T-helper 1 cell treated with Interleukin-12 subunit alpha and Interleukin-12 subunit beta and Interleukin-4 antibody, amounts not matched to agents 30 μg/mL and 1 μg/mL, for 36 hours (primary cell): ENCODE data around the gene MAP4.
A peak's percentile ranks its signal among the peaks of the same experiment; 100 is the strongest.
"Not testable (repeated sequence)": the region's sequence is repeated elsewhere in the genome, so short reads cannot be mapped to it uniquely, and the experiment has no call there.

ENCODE experiments used
- H3K27ac Mint-ChIP-seq: one replicate; pipeline ENCODE4 v1.8.0; 2021; ENCODE audit warnings: mild to moderate bottlenecking, mixed read lengths
- H3K27me3 Mint-ChIP-seq: one replicate; pipeline ENCODE4 v1.8.0; 2021; ENCODE audit warnings: low read depth, mixed read lengths
- H3K36me3 Mint-ChIP-seq: one replicate; pipeline ENCODE4 v1.8.0; 2021; ENCODE audit warnings: low read depth, mixed read lengths
- H3K4me1 Mint-ChIP-seq: one replicate; pipeline ENCODE4 v1.8.0; 2021; ENCODE audit warnings: low read depth, mixed read lengths
- H3K4me3 Mint-ChIP-seq: one replicate; pipeline ENCODE4 v1.8.0; 2021; ENCODE audit warnings: mild to moderate bottlenecking, moderate library complexity, mixed read lengths
- H3K9me3 Mint-ChIP-seq: one replicate; pipeline ENCODE4 v1.8.0; 2021; ENCODE audit warnings: mixed read lengths

MAP4 gene

DNA sequence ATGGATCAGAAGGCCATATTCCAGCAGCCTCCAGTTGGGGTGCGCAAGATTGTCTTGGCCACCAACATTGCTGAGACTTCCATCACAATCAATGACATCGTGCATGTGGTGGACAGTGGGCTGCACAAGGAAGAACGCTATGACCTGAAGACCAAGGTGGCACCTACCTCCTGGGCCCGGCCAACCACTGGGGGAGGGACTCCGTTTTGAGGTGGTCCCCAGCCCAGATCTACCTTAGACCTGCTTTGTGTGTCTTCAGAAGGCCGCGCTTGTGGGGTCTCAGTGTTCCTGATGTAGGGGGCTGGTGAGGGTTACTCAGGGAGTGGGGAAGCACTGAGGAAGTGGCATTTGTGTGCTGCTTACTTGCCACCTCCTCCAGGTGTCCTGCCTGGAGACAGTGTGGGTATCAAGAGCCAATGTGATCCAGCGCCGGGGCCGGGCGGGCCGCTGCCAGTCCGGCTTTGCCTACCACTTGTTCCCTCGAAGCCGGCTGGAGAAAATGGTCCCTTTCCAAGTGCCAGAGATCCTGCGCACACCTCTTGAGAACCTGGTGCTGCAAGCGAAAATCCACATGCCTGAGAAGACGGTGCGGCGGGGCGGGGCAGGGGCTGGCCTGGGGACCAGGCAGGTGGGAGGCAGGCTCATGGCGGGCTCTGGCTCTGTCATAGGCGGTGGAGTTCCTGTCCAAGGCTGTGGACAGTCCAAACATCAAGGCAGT, 168.3 kb downstream of the MAP4 start:
- no peaks in the 10 kb centered on the region for H3K27me3 Mint-ChIP-seq
- H3K9me3 Mint-ChIP-seq, result no peaks in the 10 kb centered on the region
- no peaks in the 10 kb centered on the region for H3K4me1 Mint-ChIP-seq
- H3K4me3 Mint-ChIP-seq, result no peak overlapping the region
- no peak overlapping the region for H3K27ac Mint-ChIP-seq
- H3K36me3 Mint-ChIP-seq, result peaks cover 22% of the 10 kb centered on the region

GRCh38 chr3:47847260-47847659, 169.0 kb downstream of the MAP4 start:
- H3K9me3 Mint-ChIP-seq, result no peaks in the 10 kb centered on the region
- peaks cover 27% of the 10 kb centered on the region for H3K36me3 Mint-ChIP-seq
- H3K4me1 Mint-ChIP-seq, result no peaks in the 10 kb centered on the region
- no peak overlapping the region for H3K27ac Mint-ChIP-seq
- no peaks in the 10 kb centered on the region for H3K27me3 Mint-ChIP-seq
- H3K4me3 Mint-ChIP-seq, result no peak overlapping the region

DNA sequence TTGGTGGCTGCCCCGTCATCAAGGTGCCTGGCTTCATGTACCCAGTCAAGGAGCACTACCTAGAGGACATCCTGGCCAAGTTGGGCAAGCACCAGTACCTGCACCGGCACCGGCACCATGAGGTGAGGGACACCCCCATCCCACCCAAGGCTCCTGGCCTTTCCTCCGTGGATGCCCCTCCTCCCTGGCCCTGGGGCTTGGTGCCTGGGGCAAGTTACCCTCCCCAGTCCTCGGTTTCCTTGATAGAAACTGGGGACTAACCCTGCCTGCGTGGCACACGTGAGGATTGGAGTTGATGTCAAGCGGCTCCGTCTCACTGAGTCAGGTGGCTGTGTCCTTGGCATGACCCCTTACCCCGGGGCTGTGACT, 169.4 kb downstream of the MAP4 start:
- Mint-ChIP-seq H3K36me3 (peaks cover 30% of the 10 kb centered on the region), H3K4me3 (no peak overlapping the region), H3K27ac (no peak overlapping the region), H3K4me1 (no peaks in the 10 kb centered on the region), H3K27me3 (no peaks in the 10 kb centered on the region), H3K9me3 (no peaks in the 10 kb centered on the region)

DNA sequence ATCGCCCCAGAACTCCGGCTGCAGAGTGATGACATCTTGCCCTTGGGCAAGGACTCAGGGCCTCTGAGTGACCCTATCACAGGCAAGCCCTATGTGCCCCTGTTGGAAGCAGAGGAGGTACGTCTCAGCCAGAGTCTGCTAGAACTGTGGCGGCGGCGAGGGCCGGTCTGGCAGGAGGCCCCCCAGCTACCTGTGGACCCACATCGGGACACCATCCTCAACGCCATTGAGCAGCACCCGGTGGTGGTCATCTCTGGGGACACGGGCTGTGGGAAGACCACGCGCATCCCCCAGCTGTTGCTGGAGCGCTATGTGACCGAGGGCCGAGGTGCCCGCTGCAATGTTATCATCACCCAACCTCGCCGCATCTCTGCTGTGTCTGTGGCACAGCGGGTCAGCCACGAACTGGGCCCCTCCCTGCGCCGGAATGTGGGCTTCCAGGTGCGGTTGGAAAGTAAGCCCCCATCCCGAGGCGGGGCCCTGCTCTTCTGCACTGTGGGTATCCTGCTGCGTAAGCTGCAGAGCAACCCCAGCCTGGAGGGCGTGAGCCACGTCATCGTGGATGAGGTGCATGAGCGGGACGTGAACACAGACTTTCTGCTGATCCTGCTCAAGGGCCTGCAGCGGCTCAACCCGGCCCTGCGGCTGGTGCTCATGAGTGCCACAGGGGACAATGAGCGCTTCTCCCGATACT, 169.9 kb downstream of the MAP4 start:
- no peak overlapping the region for H3K27ac Mint-ChIP-seq

DNA sequence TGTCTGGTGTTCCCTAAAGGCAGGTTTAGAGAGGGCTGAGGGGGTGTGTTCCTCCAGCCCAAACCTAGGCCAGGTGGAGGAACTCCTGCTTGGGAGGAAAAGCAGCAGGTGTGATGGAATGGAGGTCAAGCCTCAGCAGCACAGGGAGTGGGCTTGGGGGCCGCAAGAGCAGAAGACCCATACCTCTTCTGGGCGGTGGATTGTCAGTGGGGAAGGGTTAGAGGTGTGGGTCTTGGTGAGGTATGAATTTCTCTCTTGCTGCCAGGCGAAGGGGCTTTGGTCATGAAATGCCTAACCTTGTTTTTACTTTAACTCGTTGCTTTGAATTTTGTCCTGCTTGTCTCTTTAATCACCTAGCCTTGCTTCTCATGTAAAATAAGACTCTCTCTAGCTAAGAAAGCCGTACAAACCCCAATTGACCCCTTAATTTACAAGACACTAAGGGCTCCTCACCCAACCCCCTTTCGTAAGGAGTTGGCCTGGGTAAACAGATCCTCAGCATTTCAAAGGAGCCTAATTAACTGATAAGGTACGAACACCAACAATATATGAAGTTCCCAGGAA, 174.3 kb downstream of the MAP4 start:
- peaks cover 38% of the 10 kb centered on the region for H3K36me3 Mint-ChIP-seq
- H3K9me3 Mint-ChIP-seq, result no peaks in the 10 kb centered on the region
- H3K4me3 Mint-ChIP-seq, result no peak overlapping the region
- H3K27me3 Mint-ChIP-seq, result no peaks in the 10 kb centered on the region
- no peak overlapping the region for H3K27ac Mint-ChIP-seq
- peaks cover 2% of the 10 kb centered on the region for H3K4me1 Mint-ChIP-seq

More for the DNA sequence above, 169.9 kb downstream of the MAP4 start:
- Mint-ChIP-seq H3K4me3 (no peak overlapping the region), H3K27me3 (no peaks in the 10 kb centered on the region), H3K36me3 (peaks cover 35% of the 10 kb centered on the region), H3K9me3 (no peaks in the 10 kb centered on the region), H3K4me1 (no peaks in the 10 kb centered on the region)

DNA sequence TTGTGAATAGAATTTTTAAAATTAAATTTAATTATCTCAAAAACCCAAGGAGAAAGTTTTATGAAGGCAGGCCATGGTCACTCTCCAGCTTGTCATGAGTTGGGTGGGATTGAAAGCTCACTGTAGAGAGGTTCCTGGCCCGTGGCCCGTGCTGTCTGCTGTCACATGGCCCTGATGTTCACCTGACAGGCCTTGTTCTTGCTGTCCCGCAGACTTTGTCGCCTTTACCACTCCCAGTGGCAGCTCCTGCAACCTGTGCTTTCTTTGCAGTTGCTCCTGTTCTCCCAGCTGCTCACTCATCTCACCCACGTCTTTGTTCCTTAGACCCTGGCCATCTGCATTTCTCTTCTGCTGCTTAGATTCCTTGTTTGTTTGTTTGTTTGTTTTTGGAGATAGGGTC, 177.7 kb downstream of the MAP4 start:
- Mint-ChIP-seq H3K36me3 (peaks cover 40% of the 10 kb centered on the region), H3K27ac (no peak overlapping the region), H3K4me1 (peaks cover 2% of the 10 kb centered on the region), H3K4me3 (no peak overlapping the region), H3K9me3 (no peaks in the 10 kb centered on the region), H3K27me3 (no peaks in the 10 kb centered on the region)

- H3K27ac Mint-ChIP-seq, result peak overlapping the region; percentile 1
- no peaks in the 10 kb centered on the region for H3K27me3 Mint-ChIP-seq
- no peaks in the 10 kb centered on the region for H3K9me3 Mint-ChIP-seq
- peaks cover 34% of the 10 kb centered on the region for H3K36me3 Mint-ChIP-seq
- H3K4me3 Mint-ChIP-seq, result no peak overlapping the region
- H3K4me1 Mint-ChIP-seq, result peaks cover 2% of the 10 kb centered on the region
These were observed 179.2 kb downstream of the MAP4 start for GRCh38 chr3:47836986-47837385.

DNA sequence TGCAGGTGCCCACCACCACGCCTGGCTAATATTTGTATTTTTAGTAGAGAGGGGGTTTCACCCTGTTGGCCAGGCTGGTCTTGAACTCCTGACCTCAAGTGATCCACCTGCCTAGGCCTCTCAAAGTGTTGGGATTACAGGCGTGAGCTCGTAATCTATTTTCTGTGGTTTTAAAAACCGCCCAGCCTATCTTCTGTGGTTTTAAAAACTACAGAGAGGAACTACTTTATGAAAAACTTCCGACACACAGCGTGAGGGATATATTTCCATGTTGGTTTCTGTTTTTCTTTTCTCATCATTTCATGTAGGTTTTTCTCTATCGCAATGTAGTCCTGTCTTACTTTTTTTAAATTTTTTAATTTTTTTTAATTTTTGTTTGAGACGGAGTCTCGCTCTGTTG, 186.7 kb downstream of the MAP4 start:
- H3K27ac Mint-ChIP-seq, H3K4me3 Mint-ChIP-seq, H3K9me3 Mint-ChIP-seq, H3K27me3 Mint-ChIP-seq: not testable (repeated sequence)
- H3K4me1 Mint-ChIP-seq, result peaks cover 32% of the 10 kb centered on the region
- H3K36me3 Mint-ChIP-seq, result peaks cover 37% of the 10 kb centered on the region

- Mint-ChIP-seq H3K27ac (peak overlapping the region; percentile 79), H3K9me3 (no peaks in the 10 kb centered on the region), H3K4me3 (peak overlapping the region; percentile 91), H3K36me3 (peaks cover 27% of the 10 kb centered on the region), H3K27me3 (no peaks in the 10 kb centered on the region), H3K4me1 (peaks cover 32% of the 10 kb centered on the region)
These were observed 190.6 kb downstream of the MAP4 start for GRCh38 chr3:47825590-47825989.

GRCh38 chr3:47824541-47825473, 191.4 kb downstream of the MAP4 start:
- H3K36me3 Mint-ChIP-seq, result peaks cover 30% of the 10 kb centered on the region
- no peaks in the 10 kb centered on the region for H3K9me3 Mint-ChIP-seq
- H3K4me1 Mint-ChIP-seq, result peaks cover 32% of the 10 kb centered on the region
- peak overlapping the region; percentile 79 for H3K27ac Mint-ChIP-seq
- peak overlapping the region; percentile 91 for H3K4me3 Mint-ChIP-seq
- H3K27me3 Mint-ChIP-seq, result no peaks in the 10 kb centered on the region

DNA sequence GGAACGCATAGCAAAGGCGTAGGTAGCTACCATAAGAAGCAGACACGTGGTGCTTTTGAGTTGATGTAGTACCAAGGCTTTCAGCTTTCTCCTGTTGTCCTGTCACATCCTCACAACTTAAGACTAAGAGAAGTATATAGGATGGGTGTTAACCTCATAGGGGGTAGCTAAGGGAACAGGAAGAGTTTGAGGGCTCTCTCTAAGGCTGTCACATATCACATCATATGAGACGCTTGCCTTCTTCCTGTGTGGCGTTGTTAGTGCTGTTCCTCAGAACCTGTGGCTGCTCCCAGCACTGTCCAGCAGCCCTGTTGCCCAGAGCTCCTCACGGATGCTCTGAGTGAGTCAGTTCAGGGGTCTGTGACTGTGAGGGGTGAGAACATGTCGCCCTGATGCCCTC, 198.6 kb downstream of the MAP4 start:
- H3K36me3 Mint-ChIP-seq, result peaks cover 28% of the 10 kb centered on the region
- H3K9me3 Mint-ChIP-seq, result no peaks in the 10 kb centered on the region
- H3K27ac Mint-ChIP-seq, result no peak overlapping the region
- no peak overlapping the region for H3K4me3 Mint-ChIP-seq
- H3K27me3 Mint-ChIP-seq, result no peaks in the 10 kb centered on the region
- H3K4me1 Mint-ChIP-seq, result no peaks in the 10 kb centered on the region

DNA sequence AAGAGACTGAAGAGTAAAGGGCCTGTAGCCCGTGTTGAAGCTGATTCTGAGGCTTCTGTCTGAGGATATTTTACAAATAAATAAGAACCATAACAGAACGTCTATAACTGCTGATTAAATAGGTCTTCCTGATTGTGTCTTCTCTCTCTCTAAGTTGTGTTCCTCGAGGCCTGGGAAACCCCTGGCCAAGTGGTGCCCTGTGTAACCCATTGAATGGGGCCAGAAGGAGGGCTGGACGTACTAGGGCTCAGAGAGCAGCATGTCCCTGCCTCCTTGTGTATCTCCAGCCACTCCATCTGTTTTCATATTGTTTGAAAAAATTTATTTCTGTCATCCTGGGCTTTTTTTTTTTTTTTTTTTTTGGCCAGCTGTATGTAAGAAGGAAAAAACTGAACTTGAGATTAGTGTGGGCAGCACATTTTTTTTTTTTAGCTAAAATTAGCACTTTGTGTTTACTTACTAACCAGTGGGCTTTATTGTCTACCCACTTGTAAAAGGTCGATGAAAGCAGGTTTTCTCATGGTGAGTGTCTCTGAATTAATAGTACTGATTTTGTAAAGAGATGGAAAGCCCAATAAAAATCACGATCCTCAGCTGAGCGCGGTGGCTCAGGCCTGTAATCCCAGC, 202.6 kb downstream of the MAP4 start:
- Mint-ChIP-seq H3K36me3 (peaks cover 26% of the 10 kb centered on the region), H3K27me3 (no peaks in the 10 kb centered on the region), H3K4me3 (no peak overlapping the region), H3K4me1 (no peaks in the 10 kb centered on the region), H3K9me3 (no peaks in the 10 kb centered on the region), H3K27ac (no peak overlapping the region)

DNA sequence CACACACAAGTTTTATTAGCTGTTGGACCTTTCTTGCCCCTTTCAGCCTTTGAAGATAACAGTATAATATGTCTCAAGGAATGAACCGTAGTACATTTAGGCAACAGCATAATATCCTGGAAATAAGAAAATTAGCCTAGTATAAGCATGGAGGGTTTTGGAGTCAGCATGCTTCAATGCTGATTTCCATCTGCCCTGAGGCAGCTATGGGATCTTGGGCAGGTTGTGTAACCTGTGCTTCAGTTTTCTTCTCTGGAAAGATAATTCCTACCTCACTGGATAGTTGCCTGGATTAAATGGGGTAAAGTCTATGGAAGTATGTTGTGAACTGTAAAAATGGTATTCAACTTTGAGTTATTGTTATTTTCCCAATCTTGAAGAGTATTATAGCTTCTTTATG, 211.6 kb downstream of the MAP4 start:
- Mint-ChIP-seq H3K36me3 (peaks cover 3% of the 10 kb centered on the region), H3K27me3 (no peaks in the 10 kb centered on the region), H3K4me1 (peaks cover 18% of the 10 kb centered on the region), H3K9me3 (no peaks in the 10 kb centered on the region), H3K4me3 (peak overlapping the region; percentile 98), H3K27ac (no peak overlapping the region)

DNA sequence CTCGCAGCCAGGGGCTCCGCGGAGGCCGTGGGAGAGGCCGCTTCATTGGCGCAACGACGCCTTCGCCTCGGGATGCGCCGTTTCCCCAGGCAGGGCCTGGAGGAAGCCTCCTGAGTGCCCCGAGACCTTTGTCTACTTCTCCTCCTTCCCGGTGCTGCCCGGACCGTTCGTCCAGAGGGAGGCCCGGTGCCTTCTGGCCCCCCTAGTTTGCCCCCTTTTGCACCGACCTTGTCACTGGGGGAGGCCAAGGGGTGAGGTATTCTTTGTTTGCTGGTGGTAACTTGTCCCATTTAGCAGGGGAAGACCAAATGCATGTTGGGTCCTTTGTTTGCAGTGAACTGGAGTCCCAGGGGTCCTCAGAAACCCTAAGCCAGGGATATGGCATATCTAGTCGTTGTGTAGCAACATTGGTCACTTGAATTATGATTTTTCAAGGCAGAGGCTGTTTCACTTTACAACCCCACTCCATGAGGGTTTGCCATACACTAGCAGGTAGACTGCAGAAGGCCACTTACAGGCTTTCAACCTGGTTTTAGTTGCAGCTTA, 212.7 kb downstream of the MAP4 start:
- no peaks in the 10 kb centered on the region for H3K9me3 Mint-ChIP-seq
- H3K4me1 Mint-ChIP-seq, result peaks cover 18% of the 10 kb centered on the region
- peak overlapping the region; percentile 94 for H3K27ac Mint-ChIP-seq
- H3K36me3 Mint-ChIP-seq, result peaks cover 3% of the 10 kb centered on the region
- no peaks in the 10 kb centered on the region for H3K27me3 Mint-ChIP-seq
- peak overlapping the region; percentile 98 for H3K4me3 Mint-ChIP-seq
